LNCAP (cell line): Measurements from ENCODE around the gene CCDC15.

Source experiments
- CTCF ChIP-seq: fragments of 450-650 bp; IDR thresholded peaks from 2 replicates; pipeline ENCODE4 v1.5.1; 2017; ENCODE audit warnings: mild to moderate bottlenecking

Gene CCDC15

GRCh38 chr11:124983674-124984511, 29.9 kb downstream of the CCDC15 start:
- TF ChIP-seq CTCF = no peak

DNA sequence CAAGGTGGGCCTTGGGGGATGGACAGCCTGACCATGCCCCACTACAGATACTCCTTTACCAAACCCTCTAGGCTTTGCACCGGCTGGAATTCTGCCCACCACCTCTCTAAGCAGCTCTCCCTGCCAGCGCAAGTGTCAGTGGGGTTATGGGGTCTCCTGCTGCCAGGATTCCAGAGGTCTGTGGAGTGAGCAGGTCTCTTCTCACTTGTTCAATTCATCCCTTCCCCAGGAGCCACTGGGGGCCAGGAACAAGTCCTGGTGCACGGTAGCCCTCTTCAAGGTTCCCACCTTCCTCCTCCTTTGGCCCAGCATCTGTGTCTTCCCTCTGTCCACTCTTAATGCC, 30.5 kb downstream of the CCDC15 start:
- TF ChIP-seq CTCF = no peak

DNA sequence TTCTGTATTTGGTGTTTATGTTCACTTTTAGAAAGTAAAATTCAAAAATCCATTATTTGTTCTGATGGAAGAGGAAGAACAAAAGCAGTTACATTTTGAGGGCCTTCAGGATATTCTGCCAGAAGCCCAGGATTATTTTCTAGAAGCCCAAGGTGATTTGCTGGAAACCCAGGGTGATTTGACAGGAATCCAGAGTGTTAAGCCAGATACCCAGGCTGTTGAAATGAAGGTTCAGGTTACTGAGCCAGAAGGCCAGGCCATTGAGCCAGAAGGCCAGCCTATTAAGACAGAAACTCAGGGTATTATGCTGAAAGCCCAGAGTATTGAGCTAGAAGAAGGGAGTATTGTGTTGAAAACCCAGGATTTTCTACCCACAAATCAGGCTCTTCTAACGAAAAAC, 33.1 kb downstream of the CCDC15 start:
- TF ChIP-seq CTCF = no peak

- TF ChIP-seq CTCF = no peak
Observed at GRCh38 chr11:124988063-124988462, 34.1 kb downstream of the CCDC15 start.

DNA sequence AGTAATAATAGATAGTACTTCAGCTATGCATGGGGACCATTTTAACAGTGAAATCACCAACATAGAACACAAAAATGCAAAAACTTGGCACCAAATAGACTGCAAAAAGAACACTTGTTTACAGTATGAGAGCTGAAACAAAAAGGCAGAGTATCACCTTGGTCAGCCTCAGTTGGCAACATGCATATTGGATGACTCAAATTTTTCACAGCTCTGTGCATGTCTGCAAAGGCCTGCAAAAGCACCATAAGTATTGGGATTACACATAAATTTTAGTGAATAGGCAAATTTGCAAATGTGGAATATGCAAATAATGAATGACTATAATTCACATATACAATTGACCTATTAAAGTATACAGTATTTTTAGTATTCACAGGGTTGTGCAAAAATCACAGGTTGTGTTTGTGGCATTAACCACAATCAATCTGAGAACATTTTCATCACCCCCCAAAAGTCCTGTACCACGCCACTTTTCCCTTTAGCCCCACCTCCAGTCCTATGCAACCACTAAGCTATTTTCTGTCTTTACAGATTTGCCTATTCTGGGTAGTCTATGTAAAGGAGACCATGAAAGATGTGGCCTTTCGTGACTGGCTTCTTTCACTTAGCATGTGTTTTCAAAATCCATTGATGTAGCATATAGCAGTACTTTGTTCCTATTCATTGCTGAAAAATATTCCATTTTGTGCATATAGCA, 47.2 kb downstream of the CCDC15 start:
- TF ChIP-seq CTCF = no peak

GRCh38 chr11:125001849-125002248, 47.8 kb downstream of the CCDC15 start:
- TF ChIP-seq CTCF = no peak

DNA sequence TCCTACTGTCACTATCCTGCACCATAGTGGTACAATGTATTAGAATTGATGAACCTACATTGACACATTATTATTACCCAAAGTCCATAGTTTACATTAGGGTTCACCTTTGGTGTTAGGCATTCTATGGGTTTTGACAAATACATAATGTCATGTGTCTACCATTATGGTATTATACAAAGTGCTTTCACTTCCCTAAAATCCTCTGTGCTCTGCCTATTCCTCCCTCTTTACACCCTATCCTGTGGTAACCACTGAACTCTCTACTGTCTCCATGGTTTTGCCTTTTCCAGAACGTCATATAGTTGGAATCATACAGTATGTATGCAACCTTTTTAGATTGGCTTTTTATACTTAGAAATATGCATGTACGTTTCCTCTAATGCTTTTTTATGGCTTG, 51.5 kb downstream of the CCDC15 start:
- no peak for TF ChIP-seq CTCF
